Activated T-helper 1 cell treated with anti-CD3 and anti-CD28 coated beads, Interleukin-12 subunit alpha, Interleukin-12 subunit beta, Interleukin-2, Interleukin-4 antibody, amounts not matched to agents 30 ng/mL and 10 ng/mL and 1 ng/mL, durations not matched to agents 14 hours and 24 hours and 36 hours (primary cell): ENCODE data around the gene SLC39A13. TPM values are rescaled to one million over a fixed set of nuclear protein-coding genes. Genes with fewer than 3 reads are reported as not detected.

Source experiments
- total RNA-seq: library from RNA; stranded (reverse); gene quantifications from 2 replicates; pipeline ENCODE4 v1.2.3, GENCODE V29; 2022

The SLC39A13 gene
- total RNA-seq, 1 donor from 2014 or later: 15.5 TPM

Other genes starting within 250 kb of the SLC39A13 start
- 111 and 116 TPM in 2 replicates for gene ARFGAP2, start 231.7 kb upstream of the SLC39A13 start, total RNA-seq
- 14.5 and 17.0 TPM in 2 replicates for gene PACSIN3, start 222.2 kb upstream of the SLC39A13 start, total RNA-seq
- gene DDB2, start 193.6 kb upstream of the SLC39A13 start, total RNA-seq: 134 and 142 TPM in 2 replicates
- gene ACP2, start 159.8 kb upstream of the SLC39A13 start, total RNA-seq: 31.8 and 33.8 TPM in 2 replicates
- 8.5 and 9.9 TPM in 2 replicates for gene NR1H3, start 150.6 kb upstream of the SLC39A13 start, total RNA-seq
- 75.9 and 85.2 TPM in 2 replicates for gene MADD, start 138.5 kb upstream of the SLC39A13 start, total RNA-seq
- gene MYBPC3, start 55.9 kb upstream of the SLC39A13 start, total RNA-seq: not detected in 2 replicates
- gene SPI1, start 30.0 kb upstream of the SLC39A13 start, total RNA-seq: not detected in 2 replicates
- gene PSMC3, start 17.8 kb downstream of the SLC39A13 start, total RNA-seq: 219 and 222 TPM in 2 replicates
- gene RAPSN, start 40.5 kb downstream of the SLC39A13 start, total RNA-seq: 0.51 and 0.62 TPM in 2 replicates
- gene CELF1, start 144.5 kb downstream of the SLC39A13 start, total RNA-seq: 148 and 155 TPM in 2 replicates
- 57.5 and 60.6 TPM in 2 replicates for gene PTPMT1, start 157.0 kb downstream of the SLC39A13 start, total RNA-seq
- 16.3 and 19.0 TPM in 2 replicates for gene KBTBD4, start 170.4 kb downstream of the SLC39A13 start, total RNA-seq
- 148 and 152 TPM in 2 replicates for gene NDUFS3, start 170.5 kb downstream of the SLC39A13 start, total RNA-seq
- gene FAM180B, start 178.1 kb downstream of the SLC39A13 start, total RNA-seq: 0.24 TPM in 1 of 2 replicates, not detected in the other
- gene C1QTNF4, start 185.8 kb downstream of the SLC39A13 start, total RNA-seq: 0.16 TPM in 1 of 2 replicates, not detected in the other
- 116 and 118 TPM in 2 replicates for gene MTCH2, start 234.0 kb downstream of the SLC39A13 start, total RNA-seq